ENCODE results near the gene SPRED3.

Gene SPRED3

GRCh38 chr19:38373907-38374331 lies 14.6 kb upstream of the SPRED3 start:
- no peak for DNase-seq (ENCODE audit: low read depth in 2 of 2)

- peak; percentile 93 for DNase-seq (ENCODE audit: low read depth in 2 of 2)
Observed at GRCh38 chr19:38374332-38375097, 14.0 kb upstream of the SPRED3 start, which contains the start of gene PSMD8. Gene PSMD8 (plus strand): TSS chr19:38374571. CDS start chr19:38374602, 31 bp downstream.

- no peak for DNase-seq (ENCODE audit: low read depth in 2 of 2)
Observed at GRCh38 chr19:38375098-38375493, 13.4 kb upstream of the SPRED3 start.

GRCh38 chr19:38375748-38376147 lies 12.7 kb upstream of the SPRED3 start:
- DNase-seq (ENCODE audit: low read depth in 2 of 2): no peak

- DNase-seq (ENCODE audit: low read depth in 2 of 2): no peak
Observed at GRCh38 chr19:38376576-38376975, 11.9 kb upstream of the SPRED3 start.

GRCh38 chr19:38377052-38377451 lies 11.4 kb upstream of the SPRED3 start:
- no peak for DNase-seq (ENCODE audit: low read depth in 2 of 2)

- no peak for DNase-seq (ENCODE audit: low read depth in 2 of 2)
Observed at GRCh38 chr19:38378866-38379265, 9.6 kb upstream of the SPRED3 start.

GRCh38 chr19:38381138-38381537 lies 7.4 kb upstream of the SPRED3 start:
- no peak for DNase-seq (ENCODE audit: low read depth in 2 of 2)

GRCh38 chr19:38383184-38383583 lies 5.3 kb upstream of the SPRED3 start:
- no peak for DNase-seq (ENCODE audit: low read depth in 2 of 2)

GRCh38 chr19:38383743-38384142 lies 4.8 kb upstream of the SPRED3 start:
- DNase-seq (ENCODE audit: low read depth in 2 of 2): no peak

- no peak for DNase-seq (ENCODE audit: low read depth in 2 of 2)
Observed at GRCh38 chr19:38384209-38385027, 4.1 kb upstream of the SPRED3 start.

GRCh38 chr19:38385057-38385803 lies 3.3 kb upstream of the SPRED3 start:
- DNase-seq (ENCODE audit: low read depth in 2 of 2): no peak

- no peak for DNase-seq (ENCODE audit: low read depth in 2 of 2)
Observed at GRCh38 chr19:38385804-38386257, 2.7 kb upstream of the SPRED3 start.

GRCh38 chr19:38386300-38386970 lies 2.1 kb upstream of the SPRED3 start:
- DNase-seq (ENCODE audit: low read depth in 2 of 2): no peak

GRCh38 chr19:38386971-38387549 lies 1.4 kb upstream of the SPRED3 start:
- DNase-seq (ENCODE audit: low read depth in 2 of 2): no peak

GRCh38 chr19:38387550-38388348 lies 748 bp upstream of the SPRED3 start, which contains the start of gene GGN:
Gene GGN (minus strand): TSS chr19:38388034. CDS start chr19:38387261, 773 bp downstream.
- DNase-seq (ENCODE audit: low read depth in 2 of 2): peak; percentile 92

GRCh38 chr19:38389101-38389925 lies 816 bp downstream of the SPRED3 start:
- peak; percentile 52 to 53 for DNase-seq (ENCODE audit: low read depth in 2 of 2)

GRCh38 chr19:38389957-38390924 lies 1.7 kb downstream of the SPRED3 start:
- DNase-seq (ENCODE audit: low read depth in 2 of 2): no peak

Measured in fibroblast of skin of left quadriceps (primary cell).